K562 (cell line): Measurements from ENCODE around the gene NBEA. TPM values are rescaled to one million over a fixed set of nuclear protein-coding genes. Genes with fewer than 3 reads are reported as not detected.

ENCODE experiments used
- PRMT5 ChIP-seq: sonication (generic); formaldehyde crosslinking; IDR thresholded peaks from 2 replicates; pipeline ENCODE4 v1.5.0; 2020; ENCODE audit warnings: missing genetic modification reagents
- SIN3B ChIP-seq: fragments of 450-650 bp; IDR thresholded peaks from 2 replicates; pipeline ENCODE4 v1.6.1; 2017; ENCODE audit warnings: low read depth, mild to moderate bottlenecking, moderate library complexity
- polyA plus RNA-seq, 8 experiments: library from polyadenylated mRNA; depleted of rRNA in 4 of 8; stranded (reverse) in 5 of 8; unstranded in 3 of 8; fragments of >200 nt; fragmentation: Nextera tagmentation in 2 of 8; fragmentation: Illumina TruSeq in 1 of 8; extraction: Ambion mirVana in 2 of 8; extraction: Trizol in 1 of 8; gene quantifications; 2 replicates each; pipeline versions ENCODE4 v1.2.1 to v1.2.3, GENCODE V29; 2011 to 2014; ENCODE audit warnings: inconsistent platforms in 1 of 8, missing spikeins in 1 of 8
- total RNA-seq, 7 experiments: library from RNA; depleted of rRNA in 6 of 7; stranded (reverse); fragments of >200 nt in 6 of 7; fragmentation: Illumina TruSeq in 2 of 7; extraction: Trizol in 2 of 7; gene quantifications; 2 replicates each; pipeline versions ENCODE4 v1.2.1 to v1.2.3, GENCODE V29; 2011 to 2021; ENCODE audit warnings: low replicate concordance in 1 of 7
- TF ChIP-seq, protein P1 (sequence below): sonication (generic); IDR thresholded peaks from 2 replicates; pipeline ENCODE4 v1.6.1; 2016
- TF ChIP-seq, protein P2 (sequence below): fragments of 450-650 bp; formaldehyde crosslinking; IDR thresholded peaks from 2 replicates; pipeline ENCODE4 v1.4.0; 2020; ENCODE audit warnings: mild to moderate bottlenecking
- TF ChIP-seq, protein P3 (sequence below): fragments of 200-800 bp; sonication (Bioruptor generic); IDR thresholded peaks from 2 replicates; pipeline ENCODE4 v1.6.1; 2016; ENCODE audit warnings: missing genetic modification characterization, missing compliant biosample characterization

NBEA gene
- total and polyA plus RNA-seq, 9 of the 15 experiments (the other 6 are each of a cell fraction or from before 2014, with no cell fraction given) = 0.03 to 0.94 (median 0.05) TPM; not detected in 2

DNA sequence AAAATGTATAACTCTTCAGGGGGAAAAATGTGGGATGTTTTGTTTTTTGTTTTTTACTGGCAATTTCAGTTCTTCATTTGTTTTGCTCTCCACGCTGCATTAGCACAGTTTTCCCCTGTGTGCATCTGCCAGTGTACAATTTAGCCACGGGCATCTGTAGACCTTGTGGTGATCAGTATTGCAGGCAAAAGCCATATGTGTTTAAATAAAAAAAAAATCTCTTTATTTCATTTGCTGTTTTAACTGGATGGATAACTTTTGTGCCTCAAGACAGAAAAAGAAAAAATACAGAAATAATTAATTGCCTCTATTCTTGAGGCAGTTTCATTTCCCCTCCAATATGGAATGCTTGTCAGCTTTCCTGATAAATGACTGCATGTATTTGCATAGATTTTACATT is 542.3 kb downstream of the NBEA start (continued):
- TF ChIP-seq, protein P1, sequence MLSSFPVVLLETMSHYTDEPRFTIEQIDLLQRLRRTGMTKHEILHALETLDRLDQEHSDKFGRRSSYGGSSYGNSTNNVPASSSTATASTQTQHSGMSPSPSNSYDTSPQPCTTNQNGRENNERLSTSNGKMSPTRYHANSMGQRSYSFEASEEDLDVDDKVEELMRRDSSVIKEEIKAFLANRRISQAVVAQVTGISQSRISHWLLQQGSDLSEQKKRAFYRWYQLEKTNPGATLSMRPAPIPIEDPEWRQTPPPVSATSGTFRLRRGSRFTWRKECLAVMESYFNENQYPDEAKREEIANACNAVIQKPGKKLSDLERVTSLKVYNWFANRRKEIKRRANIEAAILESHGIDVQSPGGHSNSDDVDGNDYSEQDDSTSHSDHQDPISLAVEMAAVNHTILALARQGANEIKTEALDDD = no peak
- TF ChIP-seq, protein P2, sequence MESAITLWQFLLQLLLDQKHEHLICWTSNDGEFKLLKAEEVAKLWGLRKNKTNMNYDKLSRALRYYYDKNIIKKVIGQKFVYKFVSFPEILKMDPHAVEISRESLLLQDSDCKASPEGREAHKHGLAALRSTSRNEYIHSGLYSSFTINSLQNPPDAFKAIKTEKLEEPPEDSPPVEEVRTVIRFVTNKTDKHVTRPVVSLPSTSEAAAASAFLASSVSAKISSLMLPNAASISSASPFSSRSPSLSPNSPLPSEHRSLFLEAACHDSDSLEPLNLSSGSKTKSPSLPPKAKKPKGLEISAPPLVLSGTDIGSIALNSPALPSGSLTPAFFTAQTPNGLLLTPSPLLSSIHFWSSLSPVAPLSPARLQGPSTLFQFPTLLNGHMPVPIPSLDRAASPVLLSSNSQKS (CRISPR knock-in tag) = no peak
- TF ChIP-seq PRMT5 (CRISPR knock-in tag) (no peak), SIN3B (no peak)
- TF ChIP-seq, protein P3, sequence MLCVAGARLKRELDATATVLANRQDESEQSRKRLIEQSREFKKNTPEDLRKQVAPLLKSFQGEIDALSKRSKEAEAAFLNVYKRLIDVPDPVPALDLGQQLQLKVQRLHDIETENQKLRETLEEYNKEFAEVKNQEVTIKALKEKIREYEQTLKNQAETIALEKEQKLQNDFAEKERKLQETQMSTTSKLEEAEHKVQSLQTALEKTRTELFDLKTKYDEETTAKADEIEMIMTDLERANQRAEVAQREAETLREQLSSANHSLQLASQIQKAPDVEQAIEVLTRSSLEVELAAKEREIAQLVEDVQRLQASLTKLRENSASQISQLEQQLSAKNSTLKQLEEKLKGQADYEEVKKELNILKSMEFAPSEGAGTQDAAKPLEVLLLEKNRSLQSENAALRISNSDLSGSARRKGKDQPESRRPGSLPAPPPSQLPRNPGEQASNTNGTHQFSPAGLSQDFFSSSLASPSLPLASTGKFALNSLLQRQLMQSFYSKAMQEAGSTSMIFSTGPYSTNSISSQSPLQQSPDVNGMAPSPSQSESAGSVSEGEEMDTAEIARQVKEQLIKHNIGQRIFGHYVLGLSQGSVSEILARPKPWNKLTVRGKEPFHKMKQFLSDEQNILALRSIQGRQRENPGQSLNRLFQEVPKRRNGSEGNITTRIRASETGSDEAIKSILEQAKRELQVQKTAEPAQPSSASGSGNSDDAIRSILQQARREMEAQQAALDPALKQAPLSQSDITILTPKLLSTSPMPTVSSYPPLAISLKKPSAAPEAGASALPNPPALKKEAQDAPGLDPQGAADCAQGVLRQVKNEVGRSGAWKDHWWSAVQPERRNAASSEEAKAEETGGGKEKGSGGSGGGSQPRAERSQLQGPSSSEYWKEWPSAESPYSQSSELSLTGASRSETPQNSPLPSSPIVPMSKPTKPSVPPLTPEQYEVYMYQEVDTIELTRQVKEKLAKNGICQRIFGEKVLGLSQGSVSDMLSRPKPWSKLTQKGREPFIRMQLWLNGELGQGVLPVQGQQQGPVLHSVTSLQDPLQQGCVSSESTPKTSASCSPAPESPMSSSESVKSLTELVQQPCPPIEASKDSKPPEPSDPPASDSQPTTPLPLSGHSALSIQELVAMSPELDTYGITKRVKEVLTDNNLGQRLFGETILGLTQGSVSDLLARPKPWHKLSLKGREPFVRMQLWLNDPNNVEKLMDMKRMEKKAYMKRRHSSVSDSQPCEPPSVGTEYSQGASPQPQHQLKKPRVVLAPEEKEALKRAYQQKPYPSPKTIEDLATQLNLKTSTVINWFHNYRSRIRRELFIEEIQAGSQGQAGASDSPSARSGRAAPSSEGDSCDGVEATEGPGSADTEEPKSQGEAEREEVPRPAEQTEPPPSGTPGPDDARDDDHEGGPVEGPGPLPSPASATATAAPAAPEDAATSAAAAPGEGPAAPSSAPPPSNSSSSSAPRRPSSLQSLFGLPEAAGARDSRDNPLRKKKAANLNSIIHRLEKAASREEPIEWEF (CRISPR knock-in tag) = no peak
